ENCODE measurements around the gene USP12. TPM values are rescaled to one million over a fixed set of nuclear protein-coding genes. Genes with fewer than 3 reads are reported as not detected.

The USP12 gene
- polyA plus RNA-seq, 3 donors, result 12.8 to 23.4 (median 14.5) TPM

DNA sequence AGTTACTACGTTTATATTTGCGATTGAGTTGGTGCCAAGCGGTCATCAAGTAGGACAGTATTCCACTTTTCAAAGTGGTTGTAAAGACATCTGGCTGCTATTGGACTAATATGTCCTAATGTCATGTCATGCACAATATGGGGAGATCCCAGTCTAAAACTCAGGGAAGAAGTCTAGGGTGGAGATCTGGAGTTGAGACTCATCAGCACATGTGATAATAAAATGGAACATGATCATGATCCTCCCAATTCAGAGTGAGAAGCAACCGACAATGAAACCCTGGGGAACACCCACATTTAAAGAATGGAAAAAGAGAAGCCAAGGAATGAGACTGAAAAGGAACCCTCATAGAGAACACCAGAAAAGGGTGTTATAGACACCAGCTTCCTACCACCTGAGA is 80.2 kb downstream of the USP12 start:
- H3K36me3 Mint-ChIP-seq, result peaks cover 67 to 76% of the 10 kb centered on the region in 2 donors
- TF ChIP-seq, protein P1, sequence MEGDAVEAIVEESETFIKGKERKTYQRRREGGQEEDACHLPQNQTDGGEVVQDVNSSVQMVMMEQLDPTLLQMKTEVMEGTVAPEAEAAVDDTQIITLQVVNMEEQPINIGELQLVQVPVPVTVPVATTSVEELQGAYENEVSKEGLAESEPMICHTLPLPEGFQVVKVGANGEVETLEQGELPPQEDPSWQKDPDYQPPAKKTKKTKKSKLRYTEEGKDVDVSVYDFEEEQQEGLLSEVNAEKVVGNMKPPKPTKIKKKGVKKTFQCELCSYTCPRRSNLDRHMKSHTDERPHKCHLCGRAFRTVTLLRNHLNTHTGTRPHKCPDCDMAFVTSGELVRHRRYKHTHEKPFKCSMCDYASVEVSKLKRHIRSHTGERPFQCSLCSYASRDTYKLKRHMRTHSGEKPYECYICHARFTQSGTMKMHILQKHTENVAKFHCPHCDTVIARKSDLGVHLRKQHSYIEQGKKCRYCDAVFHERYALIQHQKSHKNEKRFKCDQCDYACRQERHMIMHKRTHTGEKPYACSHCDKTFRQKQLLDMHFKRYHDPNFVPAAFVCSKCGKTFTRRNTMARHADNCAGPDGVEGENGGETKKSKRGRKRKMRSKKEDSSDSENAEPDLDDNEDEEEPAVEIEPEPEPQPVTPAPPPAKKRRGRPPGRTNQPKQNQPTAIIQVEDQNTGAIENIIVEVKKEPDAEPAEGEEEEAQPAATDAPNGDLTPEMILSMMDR (IDR thresholded peaks at IDR 0.05), result no peak
- no peaks in the 10 kb centered on the region for H3K9me3 ChIP-seq (replicated peaks in 1 of 2; ENCODE audit: control insufficient read depth in 1 of 2, insufficient read depth in 1 of 2, low read length in 2 of 2)
- no peaks in the 10 kb centered on the region for H3K4me1 ChIP-seq (ENCODE audit: control insufficient read depth in 1 of 2, insufficient read depth in 2 of 2, low read length in 2 of 2)
- H3K27ac Mint-ChIP-seq, result no peak overlapping the region
- no peaks in the 10 kb centered on the region for H3K79me2 ChIP-seq (ENCODE audit: insufficient read depth, low read length)
- intact Hi-C loops (cut with micrococcal nuclease), result no loop called here
- no peaks in the 10 kb centered on the region for H3K9me3 Mint-ChIP-seq
- H4K20me1 ChIP-seq (ENCODE audit: insufficient read depth, low read length), result no peaks in the 10 kb centered on the region
- no peak overlapping the region for H3K9ac ChIP-seq (ENCODE audit: insufficient read depth, low read length, poor library complexity, severe bottlenecking)
- H3K4me2 ChIP-seq (replicated peaks; ENCODE audit: extremely low read depth, low read length, poor library complexity, severe bottlenecking), result no peak overlapping the region
- WGBS (ENCODE audit: insufficient coverage), result 100% methylated on average over 3 of the region's 4 CpGs
- no peak overlapping the region for H3K4me3 Mint-ChIP-seq
- no peaks in the 10 kb centered on the region for H3K4me1 Mint-ChIP-seq
- peaks cover 23 to 76% of the 10 kb centered on the region in 2 donors for H3K36me3 ChIP-seq (replicated peaks in 1 of 2; ENCODE audit: control insufficient read depth in 1 of 2, insufficient read depth in 2 of 2, low read length in 2 of 2)
- peaks cover 0 to 2% (median 0%) of the 10 kb centered on the region in 3 donors for H3K27me3 Mint-ChIP-seq (ENCODE audit: low read depth in 3 of 3)
- no peak overlapping the region for H3K4me3 ChIP-seq (replicated peaks in 1 of 3; ENCODE audit: low read depth in 2 of 3, low read length in 3 of 3)
- no peak overlapping the region for H2AFZ ChIP-seq (ENCODE audit: insufficient read depth, low read depth, low read length, poor library complexity, severe bottlenecking)
- no peak overlapping the region for H3K27ac ChIP-seq (ENCODE audit: low read depth in 1 of 2, low read length in 2 of 2)
- no peaks in the 10 kb centered on the region for H3K27me3 ChIP-seq (ENCODE audit: control insufficient read depth in 2 of 2, insufficient read depth in 2 of 2, low read length in 2 of 2)
- no peak for DNase-seq

DNA sequence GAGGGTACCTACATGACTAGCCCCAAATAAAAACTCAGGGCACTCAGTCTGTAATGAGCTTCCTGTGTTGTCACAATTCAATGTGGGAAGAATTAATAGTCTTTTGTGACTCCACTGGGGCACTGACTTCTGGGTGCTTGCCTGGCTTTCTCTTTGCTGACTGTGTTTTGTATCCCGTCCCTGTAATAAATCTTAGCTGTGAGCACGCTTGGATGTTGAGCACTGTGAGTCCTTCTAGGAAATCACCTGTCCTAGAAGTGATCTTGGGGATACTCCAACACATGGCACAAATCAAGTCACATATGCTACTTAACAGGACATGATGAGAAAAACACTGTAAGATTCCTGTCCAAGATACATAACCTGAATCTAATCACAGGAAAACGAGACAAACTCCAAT is 83.0 kb downstream of the USP12 start:
- Histone ChIP-seq H3K79me2 (ENCODE audit: insufficient read depth, low read length) (no peaks in the 10 kb centered on the region), H3K36me3 (replicated peaks in 1 of 2; ENCODE audit: control insufficient read depth in 1 of 2, insufficient read depth in 2 of 2, low read length in 2 of 2) (peaks cover 10 to 64% of the 10 kb centered on the region in 2 donors), H4K20me1 (ENCODE audit: insufficient read depth, low read length) (no peaks in the 10 kb centered on the region), H2AFZ (ENCODE audit: insufficient read depth, low read depth, low read length, poor library complexity, severe bottlenecking) (no peak overlapping the region), H3K27me3 (ENCODE audit: control insufficient read depth in 2 of 2, insufficient read depth in 2 of 2, low read length in 2 of 2) (no peaks in the 10 kb centered on the region), H3K9ac (ENCODE audit: insufficient read depth, low read length, poor library complexity, severe bottlenecking) (no peak overlapping the region), H3K4me3 (replicated peaks in 1 of 3; ENCODE audit: low read depth in 2 of 3, low read length in 3 of 3) (no peak overlapping the region), H3K27ac (ENCODE audit: low read depth in 1 of 2, low read length in 2 of 2) (no peak overlapping the region), H3K4me2 (replicated peaks; ENCODE audit: extremely low read depth, low read length, poor library complexity, severe bottlenecking) (no peak overlapping the region), H3K4me1 (ENCODE audit: control insufficient read depth in 1 of 2, insufficient read depth in 2 of 2, low read length in 2 of 2) (no peaks in the 10 kb centered on the region), H3K9me3 (replicated peaks in 1 of 2; ENCODE audit: control insufficient read depth in 1 of 2, insufficient read depth in 1 of 2, low read length in 2 of 2) (no peaks in the 10 kb centered on the region)
- H3K27ac Mint-ChIP-seq, result peak overlapping the region in 1 of 7 donors; percentile 36
- 100% methylated on average over 1 of the region's 3 CpGs for WGBS (ENCODE audit: insufficient coverage)
- H3K4me3 Mint-ChIP-seq, result no peak overlapping the region
- no peak for DNase-seq
- peaks cover 0 to 2% (median 2%) of the 10 kb centered on the region in 3 donors for H3K27me3 Mint-ChIP-seq (ENCODE audit: low read depth in 3 of 3)
- H3K9me3 Mint-ChIP-seq, result no peaks in the 10 kb centered on the region
- H3K4me1 Mint-ChIP-seq, result no peaks in the 10 kb centered on the region
- TF ChIP-seq, protein P1 (IDR thresholded peaks at IDR 0.05), result no peak
- intact Hi-C loops (cut with micrococcal nuclease), result no loop called here
- H3K36me3 Mint-ChIP-seq, result peaks cover 57 to 68% of the 10 kb centered on the region in 2 donors

All from CD14-positive monocyte (primary cell).